Neuronal stem cell (in vitro differentiated cells): ENCODE measurements around the gene FCER2.
A peak's percentile ranks its signal among the peaks of the same experiment; 100 is the strongest.

Experiments
- DNase-seq: peaks from one replicate; pipeline ENCODE4 v3.0.0-alpha.2; 2013; ENCODE audit warnings: low spot score
- H2AFZ ChIP-seq: one replicate; pipeline ENCODE4 v1.6.1; 2013; ENCODE audit warnings: mild to moderate bottlenecking, low read length, inconsistent platforms
- H2AK5ac ChIP-seq: 2 replicates; pipeline ENCODE4 v1.6.1; 2013; ENCODE audit warnings: low read depth, mild to moderate bottlenecking, inconsistent platforms, low read length, moderate library complexity, mixed read lengths
- H2BK120ac ChIP-seq: 2 replicates; pipeline ENCODE4 v1.6.1; 2013; ENCODE audit warnings: low read depth, mild to moderate bottlenecking, inconsistent platforms, low read length, moderate library complexity, mixed read lengths
- H2BK12ac ChIP-seq: one replicate; pipeline ENCODE4 v1.6.1; 2013; ENCODE audit warnings: low read length, inconsistent platforms
- H2BK15ac ChIP-seq: 2 replicates; pipeline ENCODE4 v1.6.1; 2013; ENCODE audit warnings: mild to moderate bottlenecking, low read length, inconsistent platforms, mixed read lengths
- H2BK5ac ChIP-seq: one replicate; pipeline ENCODE4 v1.6.1; 2013; ENCODE audit warnings: inconsistent platforms, mild to moderate bottlenecking, low read length, moderate library complexity
- H3K14ac ChIP-seq: one replicate; pipeline ENCODE4 v1.6.1; 2013; ENCODE audit warnings: low read length, inconsistent platforms
- H3K18ac ChIP-seq: 2 replicates; pipeline ENCODE4 v1.6.1; 2013; ENCODE audit warnings: low read length, inconsistent platforms
- H3K23ac ChIP-seq: 2 replicates; pipeline ENCODE4 v1.6.1; 2013; ENCODE audit warnings: low read depth, mild to moderate bottlenecking, mixed read lengths, low read length, inconsistent platforms; ENCODE audit not compliant: poor library complexity
- H3K27ac ChIP-seq: replicated peaks from 3 replicates; pipeline ENCODE4 v1.5.1; 2013; ENCODE audit warnings: low read length, inconsistent platforms
- H3K27me3 ChIP-seq, 3 experiments: 2 replicates each; pipeline ENCODE4 v1.6.1; 2013; ENCODE audit warnings: low read length in 3 of 3, mild to moderate bottlenecking in 2 of 3, inconsistent platforms in 1 of 3, low read depth in 1 of 3, mixed read lengths in 1 of 3, moderate library complexity in 1 of 3; ENCODE audit not compliant: control insufficient read depth in 3 of 3, insufficient read depth in 3 of 3
- H3K36me3 ChIP-seq, 2 donors: replicated peaks in 1 of 2; 2 replicates each; pipeline ENCODE4 v1.6.1; 2013; ENCODE audit warnings: low read length in 2 of 2; ENCODE audit not compliant: control insufficient read depth in 2 of 2, insufficient read depth in 2 of 2
- H3K4ac ChIP-seq: 2 replicates; pipeline ENCODE4 v1.6.1; 2013; ENCODE audit warnings: inconsistent platforms, mild to moderate bottlenecking, low read length, moderate library complexity
- H3K4me1 ChIP-seq, 2 donors: 1 replicate in 1 of 2; 2 replicates in 1 of 2; pipeline ENCODE4 v1.6.1; 2013; ENCODE audit warnings: low read length in 2 of 2, low read depth in 1 of 2; ENCODE audit not compliant: control insufficient read depth in 2 of 2, insufficient read depth in 1 of 2
- H3K4me2 ChIP-seq: one replicate; pipeline ENCODE4 v1.6.1; 2013; ENCODE audit warnings: mild to moderate bottlenecking, low read length, inconsistent platforms; ENCODE audit not compliant: insufficient read depth, poor library complexity, severe bottlenecking
- H3K4me3 ChIP-seq, 2 donors: 2 replicates each; pipeline ENCODE4 v1.5.1; 2013; ENCODE audit warnings: low read length in 2 of 2, mild to moderate bottlenecking in 2 of 2, inconsistent platforms in 1 of 2, moderate library complexity in 1 of 2
- H3K79me1 ChIP-seq: one replicate; pipeline ENCODE4 v1.6.1; 2013; ENCODE audit warnings: low read depth, mild to moderate bottlenecking, inconsistent platforms, low read length, moderate library complexity
- H3K9ac ChIP-seq: one replicate; pipeline ENCODE4 v1.6.1; 2013; ENCODE audit warnings: mild to moderate bottlenecking, low read depth, low read length, inconsistent platforms; ENCODE audit not compliant: poor library complexity
- H3K9me3 ChIP-seq, 2 donors: replicated peaks in 1 of 2; 2 replicates each; pipeline versions ENCODE3 to v1.6.1; 2013; ENCODE audit warnings: low read length in 2 of 2, mild to moderate bottlenecking in 2 of 2, inconsistent platforms in 1 of 2, low read depth in 1 of 2, mixed read lengths in 1 of 2, moderate library complexity in 1 of 2; ENCODE audit not compliant: control insufficient read depth in 2 of 2, insufficient read depth in 1 of 2
- H4K8ac ChIP-seq: one replicate; pipeline ENCODE4 v1.6.1; 2013; ENCODE audit warnings: low read depth, mild to moderate bottlenecking, inconsistent platforms, low read length, moderate library complexity
- H4K91ac ChIP-seq: one replicate; pipeline ENCODE4 v1.6.1; 2013; ENCODE audit warnings: low read length, low read depth, mild to moderate bottlenecking, inconsistent platforms; ENCODE audit not compliant: poor library complexity
- WGBS, 2 donors: extraction: QIAGEN DNeasy Blood & Tissue Kit; methylation state at CpG; one replicate each; pipeline ENCODE4 v1.1.7; 2013; ENCODE audit warnings: missing lambda C conversion rate in 2 of 2, mixed read lengths in 1 of 2; ENCODE audit not compliant: insufficient read length in 2 of 2, insufficient replicate concordance in 1 of 2; ENCODE audit errors: extremely low coverage in 2 of 2; 5-methylcytosine and 5-hydroxymethylcytosine counted together

The FCER2 gene

GRCh38 chr19:7740682-7741054, 38.7 kb upstream of the FCER2 start:
- no peak overlapping the region for H2AK5ac ChIP-seq
- H2AFZ ChIP-seq: peak overlapping the region; percentile 3
- DNase-seq: no peak
- no peak overlapping the region for H2BK12ac ChIP-seq
- H2BK5ac ChIP-seq: no peak overlapping the region
- H3K4ac ChIP-seq: no peak overlapping the region
- H4K91ac ChIP-seq: no peak overlapping the region
- no peak overlapping the region for H3K4me3 ChIP-seq
- H2BK120ac ChIP-seq: no peak overlapping the region
- H3K23ac ChIP-seq: no peak overlapping the region
- H3K18ac ChIP-seq: no peak overlapping the region
- H3K14ac ChIP-seq: no peak overlapping the region
- H3K27me3 ChIP-seq: peaks cover 0 to 7% (median 0%) of the 10 kb centered on the region in 3 experiments
- H3K27ac ChIP-seq: no peak overlapping the region
- no peak overlapping the region for H3K9ac ChIP-seq
- no peak overlapping the region for H4K8ac ChIP-seq
- H3K79me1 ChIP-seq: no peaks in the 10 kb centered on the region
- H3K36me3 ChIP-seq: no peaks in the 10 kb centered on the region
- H2BK15ac ChIP-seq: no peak overlapping the region
- H3K9me3 ChIP-seq: no peaks in the 10 kb centered on the region
- no peaks in the 10 kb centered on the region for H3K4me1 ChIP-seq
- WGBS, 2 donors: no CpG with 5 or more reads among the region's 6 CpGs
- H3K4me2 ChIP-seq: no peak overlapping the region

GRCh38 chr19:7739801-7740681, 38.1 kb upstream of the FCER2 start:
- no peak overlapping the region for H3K18ac ChIP-seq
- no peak overlapping the region for H3K4ac ChIP-seq
- H3K14ac ChIP-seq: no peak overlapping the region
- H2BK15ac ChIP-seq: no peak overlapping the region
- H3K9me3 ChIP-seq: no peaks in the 10 kb centered on the region
- no peak overlapping the region for H2BK120ac ChIP-seq
- H3K9ac ChIP-seq: no peak overlapping the region
- no peak overlapping the region for H3K23ac ChIP-seq
- H3K27me3 ChIP-seq: peaks cover 0 to 7% (median 0%) of the 10 kb centered on the region in 3 experiments
- no CpG with 5 or more reads among the region's 19 CpGs for WGBS, 2 donors
- no peak overlapping the region for H2BK5ac ChIP-seq
- H4K91ac ChIP-seq: no peak overlapping the region
- no peaks in the 10 kb centered on the region for H3K79me1 ChIP-seq
- no peak overlapping the region for H2AK5ac ChIP-seq
- H4K8ac ChIP-seq: no peak overlapping the region
- no peak overlapping the region for H3K4me3 ChIP-seq
- H3K4me2 ChIP-seq: no peak overlapping the region
- peak overlapping the region; percentile 3 for H2AFZ ChIP-seq
- no peak for DNase-seq
- H3K36me3 ChIP-seq: no peaks in the 10 kb centered on the region
- no peak overlapping the region for H3K27ac ChIP-seq
- H3K4me1 ChIP-seq: no peaks in the 10 kb centered on the region
- H2BK12ac ChIP-seq: no peak overlapping the region

GRCh38 chr19:7739211-7739755, 37.4 kb upstream of the FCER2 start:
- H3K9ac ChIP-seq: no peak overlapping the region
- no peak overlapping the region for H3K14ac ChIP-seq
- H3K4ac ChIP-seq: no peak overlapping the region
- no peak overlapping the region for H2BK12ac ChIP-seq
- H2AK5ac ChIP-seq: no peak overlapping the region
- DNase-seq: no peak
- H3K23ac ChIP-seq: no peak overlapping the region
- H3K4me3 ChIP-seq: no peak overlapping the region
- H4K8ac ChIP-seq: no peak overlapping the region
- peaks cover 0 to 7% (median 0%) of the 10 kb centered on the region in 3 experiments for H3K27me3 ChIP-seq
- H4K91ac ChIP-seq: no peak overlapping the region
- H3K36me3 ChIP-seq: no peaks in the 10 kb centered on the region
- H2BK5ac ChIP-seq: no peak overlapping the region
- no peak overlapping the region for H2BK15ac ChIP-seq
- no CpG with 5 or more reads among the region's 2 CpGs for WGBS, 2 donors
- no peaks in the 10 kb centered on the region for H3K9me3 ChIP-seq
- H3K79me1 ChIP-seq: no peaks in the 10 kb centered on the region
- no peak overlapping the region for H2AFZ ChIP-seq
- H3K4me2 ChIP-seq: no peak overlapping the region
- H3K27ac ChIP-seq: no peak overlapping the region
- no peak overlapping the region for H3K18ac ChIP-seq
- H3K4me1 ChIP-seq: no peaks in the 10 kb centered on the region
- H2BK120ac ChIP-seq: no peak overlapping the region

- Histone ChIP-seq H2BK15ac (no peak overlapping the region), H3K23ac (no peak overlapping the region), H3K4me1 (no peaks in the 10 kb centered on the region), H2BK120ac (no peak overlapping the region), H3K9ac (no peak overlapping the region), H4K91ac (no peak overlapping the region), H2AFZ (no peak overlapping the region), H2BK12ac (no peak overlapping the region), H3K18ac (no peak overlapping the region), H3K27me3 (peaks cover 0 to 4% (median 0%) of the 10 kb centered on the region in 3 experiments), H3K14ac (no peak overlapping the region), H3K36me3 (no peaks in the 10 kb centered on the region), H3K4ac (no peak overlapping the region), H3K4me3 (no peak overlapping the region), H2AK5ac (no peak overlapping the region), H3K4me2 (no peak overlapping the region), H2BK5ac (no peak overlapping the region), H3K79me1 (no peaks in the 10 kb centered on the region), H3K9me3 (no peaks in the 10 kb centered on the region), H4K8ac (no peak overlapping the region), H3K27ac (no peak overlapping the region)
- DNase-seq: no peak
- no CpG with 5 or more reads among the region's 7 CpGs for WGBS, 2 donors
These were observed 36.1 kb upstream of the FCER2 start for GRCh38 chr19:7738023-7738422.
